WTC11 (cell line): ENCODE measurements around the gene CCL16. TPM values are rescaled to one million over a fixed set of nuclear protein-coding genes. Genes with fewer than 3 reads are reported as not detected.
A peak's percentile ranks its signal among the peaks of the same experiment; 100 is the strongest.

Experiments used
- ATAC-seq: fragments of 200-7000 bp; cut with Tn5 transposase; 2 replicates; pipeline ENCODE4 v1.10.0; 2021; ENCODE audit warnings: mild to moderate bottlenecking, moderate library complexity
- CTCF ChIA-PET: fragments of 300-600 bp; sonication (Branson Sonifier 250); formaldehyde crosslinking; loops from one replicate; lab custom pipeline; 2021; ENCODE audit warnings: antibody characterized with exemption; lab: Charles Lee
- POLR2A ChIA-PET: fragments of 350-600 bp; sonication (Branson Sonifier 250); formaldehyde crosslinking; loops from one replicate; lab custom pipeline; 2021; ENCODE audit warnings: antibody characterized with exemption; lab: Charles Lee
- DNase-seq: peaks from one replicate; pipeline ENCODE4 v3.0.0; 2021; ENCODE audit warnings: low spot score
- H3K27ac Mint-ChIP-seq: 2 replicates; pipeline ENCODE4 v1.8.0; 2021; ENCODE audit warnings: mixed read lengths
- H3K27me3 Mint-ChIP-seq: 2 replicates; pipeline ENCODE4 v1.8.0; 2021; ENCODE audit warnings: low read depth, mild to moderate bottlenecking, moderate library complexity, mixed read lengths
- H3K36me3 Mint-ChIP-seq: 2 replicates; pipeline ENCODE4 v1.8.0; 2021; ENCODE audit warnings: mixed read lengths
- H3K4me1 Mint-ChIP-seq: 2 replicates; pipeline ENCODE4 v1.8.0; 2022; ENCODE audit warnings: mixed read lengths
- H3K4me3 Mint-ChIP-seq: 2 replicates; pipeline ENCODE4 v1.8.0; 2021; ENCODE audit warnings: mild to moderate bottlenecking, moderate library complexity, mixed read lengths
- H3K9me3 Mint-ChIP-seq: 2 replicates; pipeline ENCODE4 v1.8.0; 2021; ENCODE audit warnings: mixed read lengths
- GABPB1 ChIP-seq: sonication (generic); formaldehyde crosslinking; IDR thresholded peaks from 2 replicates; pipeline ENCODE4 v1.8.1; 2023; ENCODE audit warnings: mild to moderate bottlenecking, missing genetic modification reagents
- GTF2I ChIP-seq: fragments of 250-450 bp; sonication (Bioruptor Pico); conservative IDR thresholded peaks from 2 replicates; pipeline ENCODE4 v1.4.0; 2021; ENCODE audit warnings: mild to moderate bottlenecking
- HMGA2 ChIP-seq: fragments of 250-450 bp; sonication (Bioruptor Pico); IDR thresholded peaks from 2 replicates; pipeline ENCODE4 v1.4.0; 2021; ENCODE audit warnings: mild to moderate bottlenecking, moderate library complexity
- NFE2L1 ChIP-seq: sonication (generic); formaldehyde crosslinking; IDR thresholded peaks from 2 replicates; pipeline ENCODE4 v1.8.1; 2023; ENCODE audit warnings: missing genetic modification reagents
- NR1H2 ChIP-seq: sonication (generic); formaldehyde crosslinking; IDR thresholded peaks from 2 replicates; pipeline ENCODE4 v1.9.0; 2021; ENCODE audit warnings: mild to moderate bottlenecking, moderate library complexity, missing genetic modification reagents
- ZNF263 ChIP-seq: sonication (generic); formaldehyde crosslinking; IDR thresholded peaks from 2 replicates; pipeline ENCODE4 v1.8.1; 2022; ENCODE audit warnings: low read depth, mild to moderate bottlenecking, moderate library complexity, missing genetic modification reagents
- ZNF317 ChIP-seq: sonication (generic); formaldehyde crosslinking; IDR thresholded peaks from 2 replicates; pipeline ENCODE4 v1.8.1; 2023; ENCODE audit warnings: low read depth, mild to moderate bottlenecking, moderate library complexity, missing genetic modification reagents, borderline replicate concordance
- total RNA-seq: library from RNA; stranded (reverse); gene quantifications from 3 replicates; pipeline ENCODE4 v1.2.3, GENCODE V29; 2021
- TF ChIP-seq, protein P1 (sequence below): sonication (generic); formaldehyde crosslinking; IDR thresholded peaks from 2 replicates; pipeline ENCODE4 v1.8.1; 2023; ENCODE audit warnings: mild to moderate bottlenecking, missing genetic modification reagents, moderate library complexity
- TF ChIP-seq, protein P2 (sequence below): sonication (generic); formaldehyde crosslinking; IDR thresholded peaks from 2 replicates; pipeline ENCODE4 v1.8.1; 2023; ENCODE audit warnings: mild to moderate bottlenecking, missing genetic modification reagents
- TF ChIP-seq, protein P3 (sequence below): sonication (generic); formaldehyde crosslinking; conservative IDR thresholded peaks from 2 replicates; pipeline ENCODE4 v1.8.1; 2023; ENCODE audit warnings: mild to moderate bottlenecking, low read depth, missing genetic modification reagents, moderate library complexity
- TF ChIP-seq, protein P4 (sequence below): sonication (generic); formaldehyde crosslinking; IDR thresholded peaks from 2 replicates; pipeline ENCODE4 v1.8.0; 2022; ENCODE audit warnings: mild to moderate bottlenecking, missing genetic modification reagents
- TF ChIP-seq, protein P5 (sequence below): sonication (generic); formaldehyde crosslinking; IDR thresholded peaks from 2 replicates; pipeline ENCODE4 v1.8.0; 2023; ENCODE audit warnings: mild to moderate bottlenecking, missing genetic modification reagents

Gene CCL16
- total RNA-seq, 1 experiment from 2014 or later, result not detected

DNA sequence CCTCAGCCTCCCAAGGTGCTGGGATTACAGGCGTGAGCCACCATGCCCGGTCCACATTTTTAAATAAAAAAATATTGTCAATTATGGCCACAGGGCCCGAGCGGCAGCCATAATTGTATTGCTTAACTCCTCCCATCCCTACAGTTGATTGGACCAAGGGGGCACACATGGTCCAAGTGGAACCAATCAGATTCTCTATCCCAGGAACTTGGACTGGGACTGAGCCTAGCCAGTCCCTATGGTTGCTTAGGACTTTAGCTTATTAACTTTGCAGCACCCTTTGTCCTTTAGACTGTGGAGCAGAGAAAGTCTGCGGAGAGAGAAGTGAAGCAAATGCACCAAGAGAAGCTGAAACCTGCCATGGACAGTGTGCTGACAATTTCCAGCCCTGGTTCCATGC lies 45.2 kb downstream of the CCL16 start:
- no peak for ATAC-seq
- TF ChIP-seq, protein P1, sequence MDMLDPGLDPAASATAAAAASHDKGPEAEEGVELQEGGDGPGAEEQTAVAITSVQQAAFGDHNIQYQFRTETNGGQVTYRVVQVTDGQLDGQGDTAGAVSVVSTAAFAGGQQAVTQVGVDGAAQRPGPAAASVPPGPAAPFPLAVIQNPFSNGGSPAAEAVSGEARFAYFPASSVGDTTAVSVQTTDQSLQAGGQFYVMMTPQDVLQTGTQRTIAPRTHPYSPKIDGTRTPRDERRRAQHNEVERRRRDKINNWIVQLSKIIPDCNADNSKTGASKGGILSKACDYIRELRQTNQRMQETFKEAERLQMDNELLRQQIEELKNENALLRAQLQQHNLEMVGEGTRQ, result peak; percentile 38; the same call in 1 of the 2 replicates
- TF ChIP-seq, protein P2, sequence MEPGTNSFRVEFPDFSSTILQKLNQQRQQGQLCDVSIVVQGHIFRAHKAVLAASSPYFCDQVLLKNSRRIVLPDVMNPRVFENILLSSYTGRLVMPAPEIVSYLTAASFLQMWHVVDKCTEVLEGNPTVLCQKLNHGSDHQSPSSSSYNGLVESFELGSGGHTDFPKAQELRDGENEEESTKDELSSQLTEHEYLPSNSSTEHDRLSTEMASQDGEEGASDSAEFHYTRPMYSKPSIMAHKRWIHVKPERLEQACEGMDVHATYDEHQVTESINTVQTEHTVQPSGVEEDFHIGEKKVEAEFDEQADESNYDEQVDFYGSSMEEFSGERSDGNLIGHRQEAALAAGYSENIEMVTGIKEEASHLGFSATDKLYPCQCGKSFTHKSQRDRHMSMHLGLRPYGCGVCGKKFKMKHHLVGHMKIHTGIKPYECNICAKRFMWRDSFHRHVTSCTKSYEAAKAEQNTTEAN (CRISPR knock-in tag), result no peak
- no peak for DNase-seq
- Mint-ChIP-seq H3K9me3 (0 out of 2 replicates have a peak, but pooled peaks cover 4% of the 10 kb centered on the region), H3K27ac (no peak overlapping the region), H3K4me1 (peaks cover 14% of the 10 kb centered on the region), H3K36me3 (no peaks in the 10 kb centered on the region), H3K4me3 (no peak overlapping the region), H3K27me3 (no peaks in the 10 kb centered on the region)
- ChIA-PET POLR2A (no interaction called here), CTCF (interaction anchor here (0.6 kb wide), 1 partner anchor 137 kb away, joined by 3 read pairs; no protein-coding TSS in a partner anchor)

DNA sequence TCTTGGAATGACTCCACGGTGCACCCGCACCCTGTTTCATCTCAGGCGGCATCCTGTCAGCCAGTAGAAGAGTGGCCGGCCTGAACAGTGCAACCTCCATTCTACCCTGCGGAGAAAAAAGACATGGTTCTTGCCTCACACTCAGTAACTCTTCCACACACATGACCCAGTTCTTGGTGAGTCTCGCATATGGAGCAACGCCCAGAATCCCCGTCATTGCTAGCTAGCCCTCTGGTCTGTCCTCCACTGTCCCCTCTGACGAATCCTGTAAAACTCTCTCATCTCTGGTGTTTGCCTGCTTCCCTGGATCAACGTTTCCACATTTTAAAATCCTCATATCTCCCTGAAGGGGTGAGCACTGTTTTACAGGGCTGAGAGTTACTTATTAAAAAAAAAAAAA lies 46.5 kb downstream of the CCL16 start:
- H3K27ac Mint-ChIP-seq, result no peak overlapping the region
- no peak for ATAC-seq
- POLR2A ChIA-PET, result no interaction called here

DNA sequence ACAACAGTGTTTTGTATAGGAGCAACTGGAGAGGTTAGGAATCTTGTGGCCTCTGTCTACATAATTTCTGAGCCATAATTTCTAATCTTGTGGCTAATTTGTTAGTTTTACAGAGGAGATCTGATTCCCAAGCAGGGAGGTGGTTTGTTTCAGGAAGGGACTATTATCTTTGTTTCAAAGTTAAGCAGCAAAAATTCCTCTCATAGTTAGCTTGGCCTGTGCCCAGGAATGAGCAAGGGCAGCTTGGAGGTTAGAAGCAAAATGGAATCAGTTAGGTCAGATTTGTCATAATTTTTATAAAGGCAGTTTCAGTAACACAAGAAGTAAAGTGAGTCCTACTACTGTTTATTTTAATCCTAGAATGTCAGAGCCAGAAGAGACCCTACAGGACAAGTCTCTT lies 48.7 kb downstream of the CCL16 start:
- ChIA-PET POLR2A (no interaction called here), CTCF (interaction anchor here (1.9 to 2.8 kb wide), 2 partner anchors 16 to 169 kb away, joined by 11 to 12 read pairs; no protein-coding TSS in a partner anchor)
- no peaks in the 10 kb centered on the region for H3K36me3 Mint-ChIP-seq
- no peaks in the 10 kb centered on the region for H3K9me3 Mint-ChIP-seq
- H3K27me3 Mint-ChIP-seq, result peaks cover 11% of the 10 kb centered on the region
- no peak overlapping the region for H3K4me3 Mint-ChIP-seq
- no peak for TF ChIP-seq ZNF317 (CRISPR knock-in tag)
- TF ChIP-seq, protein P3, sequence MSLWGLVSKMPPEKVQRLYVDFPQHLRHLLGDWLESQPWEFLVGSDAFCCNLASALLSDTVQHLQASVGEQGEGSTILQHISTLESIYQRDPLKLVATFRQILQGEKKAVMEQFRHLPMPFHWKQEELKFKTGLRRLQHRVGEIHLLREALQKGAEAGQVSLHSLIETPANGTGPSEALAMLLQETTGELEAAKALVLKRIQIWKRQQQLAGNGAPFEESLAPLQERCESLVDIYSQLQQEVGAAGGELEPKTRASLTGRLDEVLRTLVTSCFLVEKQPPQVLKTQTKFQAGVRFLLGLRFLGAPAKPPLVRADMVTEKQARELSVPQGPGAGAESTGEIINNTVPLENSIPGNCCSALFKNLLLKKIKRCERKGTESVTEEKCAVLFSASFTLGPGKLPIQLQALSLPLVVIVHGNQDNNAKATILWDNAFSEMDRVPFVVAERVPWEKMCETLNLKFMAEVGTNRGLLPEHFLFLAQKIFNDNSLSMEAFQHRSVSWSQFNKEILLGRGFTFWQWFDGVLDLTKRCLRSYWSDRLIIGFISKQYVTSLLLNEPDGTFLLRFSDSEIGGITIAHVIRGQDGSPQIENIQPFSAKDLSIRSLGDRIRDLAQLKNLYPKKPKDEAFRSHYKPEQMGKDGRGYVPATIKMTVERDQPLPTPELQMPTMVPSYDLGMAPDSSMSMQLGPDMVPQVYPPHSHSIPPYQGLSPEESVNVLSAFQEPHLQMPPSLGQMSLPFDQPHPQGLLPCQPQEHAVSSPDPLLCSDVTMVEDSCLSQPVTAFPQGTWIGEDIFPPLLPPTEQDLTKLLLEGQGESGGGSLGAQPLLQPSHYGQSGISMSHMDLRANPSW (CRISPR knock-in tag), result no peak
- no peak for TF ChIP-seq NR1H2 (CRISPR knock-in tag)
- TF ChIP-seq, protein P4, sequence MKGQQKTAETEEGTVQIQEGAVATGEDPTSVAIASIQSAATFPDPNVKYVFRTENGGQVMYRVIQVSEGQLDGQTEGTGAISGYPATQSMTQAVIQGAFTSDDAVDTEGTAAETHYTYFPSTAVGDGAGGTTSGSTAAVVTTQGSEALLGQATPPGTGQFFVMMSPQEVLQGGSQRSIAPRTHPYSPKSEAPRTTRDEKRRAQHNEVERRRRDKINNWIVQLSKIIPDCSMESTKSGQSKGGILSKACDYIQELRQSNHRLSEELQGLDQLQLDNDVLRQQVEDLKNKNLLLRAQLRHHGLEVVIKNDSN (CRISPR knock-in tag), result no peak
- TF ChIP-seq GTF2I (CRISPR knock-in tag), result no peak
- TF ChIP-seq, protein P5, sequence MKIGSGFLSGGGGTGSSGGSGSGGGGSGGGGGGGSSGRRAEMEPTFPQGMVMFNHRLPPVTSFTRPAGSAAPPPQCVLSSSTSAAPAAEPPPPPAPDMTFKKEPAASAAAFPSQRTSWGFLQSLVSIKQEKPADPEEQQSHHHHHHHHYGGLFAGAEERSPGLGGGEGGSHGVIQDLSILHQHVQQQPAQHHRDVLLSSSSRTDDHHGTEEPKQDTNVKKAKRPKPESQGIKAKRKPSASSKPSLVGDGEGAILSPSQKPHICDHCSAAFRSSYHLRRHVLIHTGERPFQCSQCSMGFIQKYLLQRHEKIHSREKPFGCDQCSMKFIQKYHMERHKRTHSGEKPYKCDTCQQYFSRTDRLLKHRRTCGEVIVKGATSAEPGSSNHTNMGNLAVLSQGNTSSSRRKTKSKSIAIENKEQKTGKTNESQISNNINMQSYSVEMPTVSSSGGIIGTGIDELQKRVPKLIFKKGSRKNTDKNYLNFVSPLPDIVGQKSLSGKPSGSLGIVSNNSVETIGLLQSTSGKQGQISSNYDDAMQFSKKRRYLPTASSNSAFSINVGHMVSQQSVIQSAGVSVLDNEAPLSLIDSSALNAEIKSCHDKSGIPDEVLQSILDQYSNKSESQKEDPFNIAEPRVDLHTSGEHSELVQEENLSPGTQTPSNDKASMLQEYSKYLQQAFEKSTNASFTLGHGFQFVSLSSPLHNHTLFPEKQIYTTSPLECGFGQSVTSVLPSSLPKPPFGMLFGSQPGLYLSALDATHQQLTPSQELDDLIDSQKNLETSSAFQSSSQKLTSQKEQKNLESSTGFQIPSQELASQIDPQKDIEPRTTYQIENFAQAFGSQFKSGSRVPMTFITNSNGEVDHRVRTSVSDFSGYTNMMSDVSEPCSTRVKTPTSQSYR (CRISPR knock-in tag), result no peak
- TF ChIP-seq ZNF263 (CRISPR knock-in tag), result no peak
- TF ChIP-seq, all 79 proteins: peak for 0
- Mint-ChIP-seq H3K4me1 (peaks cover 25% of the 10 kb centered on the region), H3K27ac (no peak overlapping the region; the same call in 1 of the 2 replicates)
- ATAC-seq (no peak), DNase-seq (no peak)

More for the DNA sequence above, 46.5 kb downstream of the CCL16 start:
- CTCF ChIA-PET, result interaction anchor here (1.0 kb wide), 1 partner anchor 138 kb away, joined by 3 read pairs; no protein-coding TSS in a partner anchor
- no peak for DNase-seq
- TF ChIP-seq NFE2L1 (CRISPR knock-in tag), result no peak
- no peak for TF ChIP-seq HMGA2 (CRISPR knock-in tag)
- no peak for TF ChIP-seq GABPB1 (CRISPR knock-in tag)
- TF ChIP-seq, all 79 proteins: peak for 0
- Mint-ChIP-seq H3K4me1 (peaks cover 23% of the 10 kb centered on the region), H3K4me3 (no peak overlapping the region), H3K9me3 (0 out of 2 replicates have a peak, but pooled peaks cover 4% of the 10 kb centered on the region), H3K27me3 (peaks cover 5% of the 10 kb centered on the region), H3K36me3 (no peaks in the 10 kb centered on the region)
